ENCODE data around the gene MAGI2.

DNA sequence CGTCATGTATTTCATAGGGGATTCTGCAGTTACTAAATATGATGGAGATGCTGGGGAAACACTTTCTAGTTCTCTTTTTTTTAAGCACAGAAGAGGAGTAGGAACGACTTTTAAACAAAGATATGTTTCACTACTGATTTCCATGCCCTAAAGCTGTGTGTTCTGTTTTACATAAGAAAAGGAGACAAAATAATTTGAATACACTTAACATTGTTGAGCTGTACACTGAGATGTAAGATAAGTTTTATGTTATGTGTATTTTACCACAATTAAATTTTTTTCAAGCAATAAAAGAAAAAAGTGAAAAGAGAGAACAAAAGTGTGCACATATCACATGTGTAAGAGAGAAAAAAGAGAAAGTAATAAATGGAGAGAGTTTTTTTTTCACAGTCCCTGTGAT is 1246.7 kb downstream of the MAGI2 start:
- TF ChIP-seq, protein P1, sequence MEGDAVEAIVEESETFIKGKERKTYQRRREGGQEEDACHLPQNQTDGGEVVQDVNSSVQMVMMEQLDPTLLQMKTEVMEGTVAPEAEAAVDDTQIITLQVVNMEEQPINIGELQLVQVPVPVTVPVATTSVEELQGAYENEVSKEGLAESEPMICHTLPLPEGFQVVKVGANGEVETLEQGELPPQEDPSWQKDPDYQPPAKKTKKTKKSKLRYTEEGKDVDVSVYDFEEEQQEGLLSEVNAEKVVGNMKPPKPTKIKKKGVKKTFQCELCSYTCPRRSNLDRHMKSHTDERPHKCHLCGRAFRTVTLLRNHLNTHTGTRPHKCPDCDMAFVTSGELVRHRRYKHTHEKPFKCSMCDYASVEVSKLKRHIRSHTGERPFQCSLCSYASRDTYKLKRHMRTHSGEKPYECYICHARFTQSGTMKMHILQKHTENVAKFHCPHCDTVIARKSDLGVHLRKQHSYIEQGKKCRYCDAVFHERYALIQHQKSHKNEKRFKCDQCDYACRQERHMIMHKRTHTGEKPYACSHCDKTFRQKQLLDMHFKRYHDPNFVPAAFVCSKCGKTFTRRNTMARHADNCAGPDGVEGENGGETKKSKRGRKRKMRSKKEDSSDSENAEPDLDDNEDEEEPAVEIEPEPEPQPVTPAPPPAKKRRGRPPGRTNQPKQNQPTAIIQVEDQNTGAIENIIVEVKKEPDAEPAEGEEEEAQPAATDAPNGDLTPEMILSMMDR (conservative IDR thresholded peaks at IDR 0.05; ENCODE audit: low read depth, low read length), result no peak
- TF ChIP-seq EZH2 (IDR thresholded peaks at IDR 0.05; ENCODE audit: borderline replicate concordance, low read depth, low read length, poor library complexity, severe bottlenecking), result no peak

Data from A673 (cell line).